ENCODE measurements around the gene LRMDA.

The LRMDA gene

GRCh38 chr10:75402486-75403143, 28.8 kb upstream of the LRMDA start:
- no peak for DNase-seq

DNA sequence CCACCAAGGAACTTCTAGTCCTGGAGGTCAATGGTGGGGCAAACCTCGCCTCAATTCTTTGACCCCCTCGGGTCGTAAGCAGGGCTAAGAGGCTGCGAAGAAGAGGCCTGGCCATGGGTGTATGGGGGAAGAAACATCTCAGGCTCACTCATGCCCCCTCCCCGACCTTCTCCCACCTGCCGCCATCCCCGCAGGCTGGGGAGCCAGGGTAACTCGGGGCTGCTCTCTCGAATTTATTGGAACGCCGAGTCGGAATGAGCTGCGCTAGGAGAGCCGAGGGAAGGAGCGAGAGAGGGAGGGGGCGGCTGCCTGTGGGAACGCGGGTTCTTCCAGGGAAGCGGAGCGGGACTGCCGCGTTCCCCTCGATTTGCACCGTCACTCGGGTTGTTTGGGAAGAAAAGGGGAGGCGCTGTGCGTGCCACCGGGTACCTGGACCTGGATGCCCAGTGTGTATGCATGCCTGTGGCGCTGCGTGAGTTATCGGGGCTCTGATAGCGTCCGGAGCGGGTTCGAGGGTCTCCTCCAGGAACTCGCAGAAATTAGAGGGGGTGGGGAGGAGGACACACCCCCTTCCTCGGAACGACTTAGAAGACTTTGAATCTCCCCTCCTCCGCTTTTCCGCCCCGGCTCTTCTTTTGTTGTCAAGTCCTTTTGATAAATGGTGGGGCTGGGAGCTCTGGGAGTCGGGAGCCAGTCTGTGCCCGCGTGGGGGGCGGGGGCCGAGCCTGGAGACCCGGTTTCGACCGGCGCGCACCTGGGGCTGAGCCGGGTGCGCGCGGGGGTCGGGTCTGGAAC, 28.1 kb upstream of the LRMDA start:
- no peak for DNase-seq

DNA sequence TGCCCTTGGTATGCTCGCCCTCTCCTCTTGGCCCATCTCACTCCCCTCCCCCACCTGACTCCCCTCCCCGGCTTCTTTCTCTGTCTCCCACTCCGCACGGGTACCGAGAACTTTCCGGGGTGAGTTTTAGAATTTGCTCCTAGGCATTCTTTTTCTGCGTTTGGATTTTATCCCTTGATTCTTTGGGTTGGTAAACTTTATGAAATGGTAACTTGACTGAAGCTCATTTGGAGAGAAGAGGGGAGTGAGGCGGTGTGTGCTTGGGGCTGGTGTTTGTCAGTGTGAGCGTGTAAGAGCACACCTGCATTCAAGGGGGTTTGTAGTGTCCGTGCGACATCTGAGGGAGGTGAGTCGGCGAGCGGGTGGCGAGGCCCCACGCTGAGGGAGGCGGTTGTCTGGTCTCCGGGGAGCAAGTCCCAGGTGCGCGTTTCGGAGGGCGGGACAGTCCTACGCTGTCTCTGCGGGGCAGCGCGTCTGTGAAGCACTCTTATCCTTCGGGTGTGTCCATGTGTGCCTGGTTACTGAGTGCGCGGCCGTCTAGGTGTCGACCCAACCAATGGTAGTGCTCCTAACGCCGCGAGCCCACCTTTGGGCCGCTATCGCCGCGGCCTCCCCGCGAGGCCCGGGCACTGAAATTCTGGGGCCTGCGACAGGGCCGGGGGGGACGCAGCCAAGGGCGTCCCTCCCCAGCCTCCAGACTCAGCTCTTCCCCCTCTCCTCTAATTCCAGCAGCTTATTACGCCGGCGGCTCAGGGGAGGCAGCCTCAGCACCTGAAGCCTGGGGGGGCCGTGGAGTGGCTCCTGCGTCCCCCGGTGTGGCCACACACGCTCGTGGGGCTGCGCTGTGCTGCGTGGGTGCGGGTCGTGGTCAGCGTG, 27.2 kb upstream of the LRMDA start:
- DNase-seq: no peak

GRCh38 chr10:75404815-75405597, 26.4 kb upstream of the LRMDA start:
- DNase-seq: no peak

- DNase-seq: no peak
Observed at GRCh38 chr10:75405598-75406461, 25.6 kb upstream of the LRMDA start.

GRCh38 chr10:75406462-75407223, 24.8 kb upstream of the LRMDA start:
- DNase-seq: no peak

DNA sequence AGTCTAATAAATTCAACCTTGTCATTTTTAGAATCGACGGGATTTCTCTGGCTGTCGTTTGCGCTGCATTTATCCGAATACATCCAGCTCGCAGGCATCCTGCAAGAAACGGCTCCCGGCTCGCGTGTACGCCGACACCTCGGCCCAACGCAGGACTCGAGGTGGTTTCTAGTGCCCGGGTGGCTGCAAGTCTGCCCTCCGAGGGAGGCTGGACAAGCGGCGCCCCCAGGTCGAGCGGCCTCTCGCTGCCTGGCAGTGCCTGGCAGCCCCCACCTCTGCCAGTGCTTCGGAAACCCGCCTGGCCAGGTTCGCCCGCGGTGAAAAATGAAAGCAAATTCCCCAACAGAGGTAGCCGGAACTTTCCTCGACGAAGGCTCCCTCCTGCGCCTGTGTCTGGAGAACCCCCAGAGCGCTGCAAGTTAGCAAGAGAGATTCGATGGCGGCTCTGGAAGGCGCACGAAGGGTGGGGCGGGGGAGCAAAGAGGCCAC, 24.2 kb upstream of the LRMDA start:
- DNase-seq: no peak

DNA sequence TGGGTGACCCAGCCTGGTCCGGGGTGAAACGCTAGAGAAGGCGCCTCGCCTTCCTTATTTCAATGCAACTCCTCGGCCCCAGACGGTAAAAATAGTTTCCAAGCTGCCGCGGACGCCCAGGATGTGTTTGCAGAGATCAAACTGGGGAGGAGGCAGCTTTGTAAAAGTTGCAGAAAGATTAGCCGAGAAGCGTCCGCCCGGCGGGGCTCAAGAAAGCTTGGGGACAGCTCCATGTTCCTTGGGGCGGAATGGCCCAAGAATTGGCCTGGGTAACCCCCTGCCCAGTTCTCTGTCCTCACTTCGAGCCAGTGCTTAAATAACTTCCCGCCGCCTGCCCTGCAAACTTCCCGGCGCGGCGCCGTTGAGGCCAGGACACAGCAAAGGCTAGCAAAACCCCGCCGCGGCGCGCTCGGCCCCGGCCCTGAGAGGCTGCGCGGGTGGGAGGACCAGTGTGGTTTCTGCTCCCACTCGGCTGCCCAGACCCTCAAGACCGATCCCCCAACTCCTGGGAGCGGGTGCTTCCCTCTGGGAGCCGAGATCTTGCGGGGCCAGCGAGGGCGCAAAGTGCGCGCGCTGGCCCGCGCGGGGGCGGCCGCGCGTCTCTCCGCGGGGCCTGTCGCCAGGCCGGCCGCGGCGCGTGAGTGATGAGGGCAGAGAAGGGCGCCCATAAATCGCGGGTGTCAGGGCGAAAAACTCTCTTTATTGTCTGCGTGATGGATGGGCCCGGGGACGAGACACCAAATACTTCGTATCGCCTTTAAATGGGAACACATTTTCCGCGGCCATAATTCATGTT, 23.5 kb upstream of the LRMDA start:
- DNase-seq: no peak

DNA sequence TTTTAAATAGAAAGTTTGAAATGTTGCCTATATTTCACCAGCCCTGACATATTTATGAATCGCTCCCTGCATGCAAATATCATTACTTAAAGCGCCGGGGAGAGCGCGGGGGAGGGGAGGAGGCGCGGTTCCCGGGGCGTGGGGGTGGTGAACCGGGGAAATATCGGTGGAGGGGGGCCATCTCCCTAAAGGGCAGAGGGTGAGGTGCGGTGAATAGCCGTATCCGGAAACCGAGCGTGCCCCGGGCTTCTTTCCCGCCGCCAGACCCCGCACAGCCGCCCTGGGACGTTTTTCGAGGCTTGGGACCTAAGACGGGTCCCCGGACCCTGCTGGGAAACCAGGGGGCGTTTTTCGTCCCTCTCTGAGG, 22.9 kb upstream of the LRMDA start:
- DNase-seq: no peak

- DNase-seq: peak; percentile 21
Observed at GRCh38 chr10:75408911-75409885, 22.2 kb upstream of the LRMDA start.

- DNase-seq: no peak
Observed at GRCh38 chr10:75410132-75411005, 21.1 kb upstream of the LRMDA start.

GRCh38 chr10:75414527-75414926, 16.9 kb upstream of the LRMDA start:
- no peak for DNase-seq

- no peak for DNase-seq
Observed at GRCh38 chr10:75417522-75417927, 13.9 kb upstream of the LRMDA start.

DNA sequence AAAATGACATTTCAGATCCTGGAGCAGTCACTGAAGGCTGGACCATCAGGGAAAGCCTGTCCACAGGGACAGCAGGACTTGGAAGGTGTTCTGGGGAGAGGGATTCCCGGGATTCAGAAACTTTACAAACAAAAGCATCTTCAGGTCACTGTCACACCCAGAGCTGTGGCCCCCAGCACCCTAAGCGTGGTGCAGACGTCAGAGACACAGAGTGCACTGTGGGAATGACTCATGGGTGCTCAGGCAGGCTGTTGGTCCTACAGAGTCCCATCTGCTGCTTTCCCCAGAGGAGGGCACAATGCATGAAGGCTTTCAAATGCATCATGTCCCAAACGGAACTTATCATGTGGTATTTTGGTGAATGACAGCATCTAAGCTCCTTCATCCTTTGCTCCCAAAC, 13.1 kb upstream of the LRMDA start:
- DNase-seq: no peak

DNA sequence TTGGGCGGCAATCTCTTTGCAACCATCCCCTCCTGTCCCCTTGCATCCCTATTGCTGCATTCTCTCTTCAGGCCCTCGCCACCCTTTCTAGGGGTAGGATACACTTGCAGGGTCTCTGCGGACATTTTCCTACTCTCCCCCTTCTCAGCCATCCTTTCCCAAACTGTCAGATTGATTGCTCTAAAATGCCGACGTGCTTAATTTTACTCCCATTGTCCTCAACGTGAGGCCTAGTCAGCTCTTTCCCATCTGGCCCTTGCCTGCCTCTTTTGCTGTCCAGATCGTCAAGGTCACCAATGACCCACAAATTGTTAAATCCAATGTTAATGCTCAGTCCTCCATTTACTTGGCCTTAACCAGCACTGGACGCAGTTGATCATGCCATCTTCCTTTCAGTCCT, 12.7 kb upstream of the LRMDA start:
- DNase-seq: no peak

DNA sequence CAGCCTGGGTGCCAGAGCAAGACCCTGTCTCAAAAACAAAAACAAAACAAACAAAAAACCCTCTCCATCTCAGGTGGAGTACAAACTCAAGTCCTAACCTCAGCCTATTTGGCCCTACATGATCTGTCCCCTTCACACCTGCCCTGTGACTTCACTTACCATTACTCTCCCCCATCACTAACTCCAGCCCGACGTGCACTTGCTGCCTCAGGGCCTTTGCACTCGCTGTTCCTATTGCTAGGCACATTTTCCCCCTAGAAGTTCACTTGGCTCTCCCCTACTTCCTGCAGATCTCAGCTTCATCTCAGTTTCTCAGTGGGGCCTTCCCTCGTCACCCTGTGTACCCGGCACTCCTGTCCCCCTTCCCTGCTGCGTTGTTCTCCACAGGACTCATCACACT, 8.5 kb upstream of the LRMDA start:
- DNase-seq: no peak

GRCh38 chr10:75424571-75424970, 6.9 kb upstream of the LRMDA start:
- DNase-seq: no peak
